C4-2B (cell line): ENCODE results near the gene BRS3.

ENCODE experiments used
- ZFX ChIP-seq: fragments of 450-650 bp; IDR thresholded peaks from 2 replicates; pipeline ENCODE4 v1.6.1; 2017
- TF ChIP-seq, protein P1 (sequence below): fragments of 450-650 bp; conservative IDR thresholded peaks from 2 replicates; pipeline ENCODE4 v1.5.1; 2017; ENCODE audit warnings: mild to moderate bottlenecking

DNA sequence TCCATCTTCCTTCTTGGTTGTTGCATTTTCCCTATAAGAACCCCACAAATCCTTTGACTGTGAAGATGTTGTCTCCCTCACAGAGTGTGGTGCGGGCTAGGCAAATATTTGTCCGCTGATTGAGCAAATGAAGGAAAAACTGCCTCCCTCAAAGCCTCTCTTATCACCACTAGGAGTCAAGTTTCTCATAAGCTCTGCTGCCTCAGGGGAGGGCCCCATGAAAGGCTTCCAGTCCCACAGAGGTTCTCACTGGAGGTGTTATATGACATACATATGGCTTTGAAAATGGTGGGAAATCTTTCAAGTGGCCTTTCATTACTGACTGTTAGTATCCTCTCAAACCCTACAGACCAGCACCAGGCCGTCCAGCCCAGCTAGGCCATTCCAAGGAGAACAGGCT, 53.5 kb downstream of the BRS3 start:
- TF ChIP-seq, protein P1, sequence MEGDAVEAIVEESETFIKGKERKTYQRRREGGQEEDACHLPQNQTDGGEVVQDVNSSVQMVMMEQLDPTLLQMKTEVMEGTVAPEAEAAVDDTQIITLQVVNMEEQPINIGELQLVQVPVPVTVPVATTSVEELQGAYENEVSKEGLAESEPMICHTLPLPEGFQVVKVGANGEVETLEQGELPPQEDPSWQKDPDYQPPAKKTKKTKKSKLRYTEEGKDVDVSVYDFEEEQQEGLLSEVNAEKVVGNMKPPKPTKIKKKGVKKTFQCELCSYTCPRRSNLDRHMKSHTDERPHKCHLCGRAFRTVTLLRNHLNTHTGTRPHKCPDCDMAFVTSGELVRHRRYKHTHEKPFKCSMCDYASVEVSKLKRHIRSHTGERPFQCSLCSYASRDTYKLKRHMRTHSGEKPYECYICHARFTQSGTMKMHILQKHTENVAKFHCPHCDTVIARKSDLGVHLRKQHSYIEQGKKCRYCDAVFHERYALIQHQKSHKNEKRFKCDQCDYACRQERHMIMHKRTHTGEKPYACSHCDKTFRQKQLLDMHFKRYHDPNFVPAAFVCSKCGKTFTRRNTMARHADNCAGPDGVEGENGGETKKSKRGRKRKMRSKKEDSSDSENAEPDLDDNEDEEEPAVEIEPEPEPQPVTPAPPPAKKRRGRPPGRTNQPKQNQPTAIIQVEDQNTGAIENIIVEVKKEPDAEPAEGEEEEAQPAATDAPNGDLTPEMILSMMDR: no peak
- TF ChIP-seq ZFX: no peak
